GM19455 (cell line): ENCODE results near the gene BSPH1.
"Not testable (repeated sequence)": the region's sequence is repeated elsewhere in the genome, so short reads cannot be mapped to it uniquely, and the experiment has no call there.

Experiments
- ATAC-seq: cut with Tn5 transposase; IDR thresholded peaks from one replicate; pipeline ENCODE4 v1.9.1; 2021; ENCODE audit not compliant: unreplicated experiment

The BSPH1 gene, protein sequence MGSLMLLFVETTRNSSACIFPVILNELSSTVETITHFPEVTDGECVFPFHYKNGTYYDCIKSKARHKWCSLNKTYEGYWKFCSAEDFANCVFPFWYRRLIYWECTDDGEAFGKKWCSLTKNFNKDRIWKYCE

DNA sequence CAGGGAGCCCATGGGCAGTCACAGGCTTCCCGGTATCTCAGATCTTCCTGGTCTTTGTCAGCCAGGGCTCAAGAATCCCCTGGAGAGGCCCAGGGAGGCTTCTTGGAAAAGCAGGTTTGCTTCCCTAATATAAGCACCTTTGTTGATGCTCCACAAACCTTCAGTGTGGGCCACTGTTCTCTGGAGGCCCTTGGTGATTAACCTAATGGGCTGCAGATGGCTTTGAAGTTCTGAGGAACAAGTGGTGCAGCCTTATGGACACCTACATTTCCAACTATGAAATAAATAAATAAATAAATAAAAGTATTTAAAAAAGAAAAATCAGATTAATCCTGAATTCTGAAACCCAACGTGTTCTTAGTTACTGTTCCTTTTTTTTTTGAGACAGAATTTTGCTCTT is at the start of gene BSPH1:
Gene BSPH1 (minus strand): TSS at position 101 of the 400 bp plus-strand sequence. CDS start 89 bp downstream, at position 12.
- ATAC-seq, result no peak

DNA sequence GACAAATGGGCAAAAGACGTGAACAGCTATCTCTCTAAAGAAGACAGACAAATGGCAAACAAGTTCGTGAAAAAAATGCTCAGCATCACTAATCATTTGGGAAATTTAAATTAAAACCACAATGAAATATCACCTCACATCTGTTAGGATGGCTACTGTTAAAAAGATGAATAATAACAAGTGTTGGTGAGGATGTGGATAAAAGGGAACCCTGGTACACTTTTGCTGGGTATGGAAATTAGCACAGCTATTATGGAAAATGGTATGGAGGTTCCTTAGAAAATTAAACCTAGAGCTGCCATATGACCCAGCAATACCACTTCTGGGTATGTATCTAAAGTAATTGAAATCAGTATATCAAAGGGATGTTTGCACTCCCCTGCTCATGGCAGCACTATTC is 44.8 kb upstream of the BSPH1 start:
- no peak for ATAC-seq

DNA sequence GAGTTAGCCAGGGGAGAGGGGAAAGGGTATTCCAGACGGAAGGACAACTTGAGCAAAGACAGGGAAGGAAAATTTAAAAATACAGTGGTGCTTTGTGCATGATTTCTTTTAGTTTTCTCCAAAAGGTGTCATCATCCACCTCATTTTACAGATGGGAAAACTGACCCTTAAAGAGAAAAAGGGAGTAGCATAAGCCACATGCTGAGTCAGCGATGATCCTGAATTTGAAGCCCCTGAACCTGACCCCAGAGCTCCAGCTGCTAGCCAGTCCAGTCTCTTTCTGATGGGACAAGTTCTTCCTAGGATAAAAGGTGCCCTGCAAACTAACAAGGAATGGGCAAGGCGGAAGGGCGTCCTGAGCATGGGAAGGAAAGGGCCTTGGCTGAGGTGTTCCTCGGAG is 41.6 kb upstream of the BSPH1 start:
- ATAC-seq, result no peak

DNA sequence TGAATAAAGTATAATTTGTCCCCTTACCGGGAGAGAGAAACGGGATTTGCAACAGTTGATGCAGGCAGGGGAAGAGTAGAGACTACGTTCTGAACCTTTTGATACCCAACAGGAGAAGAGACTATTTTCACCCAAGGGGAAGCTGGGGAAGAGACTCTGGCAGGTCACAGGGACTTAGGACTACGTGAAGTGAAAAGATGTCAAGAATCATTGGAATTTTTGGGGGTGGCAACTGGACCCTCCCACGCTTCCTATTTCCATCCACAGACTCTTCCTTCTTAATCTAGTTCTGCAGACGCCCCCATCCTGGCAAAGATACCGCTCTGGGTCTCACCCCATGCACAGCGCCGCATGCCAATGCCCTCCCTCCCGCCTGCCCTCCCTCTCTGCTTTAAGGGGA is 38.1 kb upstream of the BSPH1 start:
- ATAC-seq, result no peak

DNA sequence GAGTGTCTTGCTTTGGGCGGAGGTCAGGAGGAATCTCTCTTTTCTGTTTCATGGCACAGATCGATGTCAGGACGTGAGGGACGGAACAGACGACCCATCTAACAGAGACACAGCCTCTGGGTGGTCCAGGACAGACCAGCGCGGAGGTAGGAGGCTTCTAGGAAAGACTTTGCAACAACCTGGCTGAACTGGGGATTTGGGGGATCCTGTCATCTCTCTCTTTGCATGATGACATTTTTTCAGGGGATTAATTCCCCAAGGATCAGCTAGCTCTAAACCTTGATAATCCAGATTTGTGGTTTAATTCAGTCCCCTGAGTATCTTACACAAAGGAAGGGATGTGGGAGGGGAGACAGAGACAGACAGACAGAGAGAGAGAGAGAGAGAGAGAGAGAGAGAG is 37.5 kb upstream of the BSPH1 start:
- ATAC-seq, result no peak

DNA sequence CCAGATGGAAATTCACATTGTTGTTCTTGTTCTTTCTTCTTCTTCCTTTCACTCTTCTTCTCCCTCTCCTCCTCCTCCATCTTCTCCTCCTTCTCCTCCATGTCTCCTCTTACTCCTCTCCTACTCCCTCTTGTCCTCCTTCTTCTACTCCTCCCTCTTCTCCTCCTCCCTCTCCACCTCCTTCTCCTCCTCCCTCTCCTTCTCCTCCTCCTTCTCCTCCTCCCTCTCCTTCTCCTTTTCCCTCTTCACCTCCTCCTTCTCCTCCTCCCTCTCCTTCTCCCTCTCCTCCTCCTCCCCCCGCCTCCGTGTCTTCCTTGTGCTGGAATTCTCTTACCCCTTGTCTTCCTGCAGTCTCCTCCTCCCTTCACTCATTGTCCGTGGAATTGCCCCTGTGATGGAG is 33.5 kb upstream of the BSPH1 start:
- no peak for ATAC-seq

DNA sequence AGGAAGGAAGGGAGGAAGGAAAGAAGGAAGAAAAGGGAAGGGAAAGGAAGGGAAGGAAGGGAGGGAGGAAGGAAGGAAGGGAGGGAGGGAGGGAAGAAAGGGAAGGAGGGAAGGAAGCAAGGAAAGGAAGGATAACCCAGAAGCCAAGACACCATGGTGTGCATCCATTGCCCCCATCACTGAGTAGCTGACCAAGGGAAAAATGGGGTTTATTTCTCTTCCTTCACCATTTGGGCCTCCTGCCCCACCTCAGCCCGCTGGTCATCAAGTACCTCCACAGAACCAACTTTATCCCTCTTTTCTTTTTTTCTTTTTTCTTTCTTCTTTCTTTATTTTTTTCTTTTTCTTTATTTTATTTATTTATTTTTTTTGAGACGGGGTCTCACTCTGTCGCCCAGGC is 31.5 kb upstream of the BSPH1 start:
- no peak for ATAC-seq

DNA sequence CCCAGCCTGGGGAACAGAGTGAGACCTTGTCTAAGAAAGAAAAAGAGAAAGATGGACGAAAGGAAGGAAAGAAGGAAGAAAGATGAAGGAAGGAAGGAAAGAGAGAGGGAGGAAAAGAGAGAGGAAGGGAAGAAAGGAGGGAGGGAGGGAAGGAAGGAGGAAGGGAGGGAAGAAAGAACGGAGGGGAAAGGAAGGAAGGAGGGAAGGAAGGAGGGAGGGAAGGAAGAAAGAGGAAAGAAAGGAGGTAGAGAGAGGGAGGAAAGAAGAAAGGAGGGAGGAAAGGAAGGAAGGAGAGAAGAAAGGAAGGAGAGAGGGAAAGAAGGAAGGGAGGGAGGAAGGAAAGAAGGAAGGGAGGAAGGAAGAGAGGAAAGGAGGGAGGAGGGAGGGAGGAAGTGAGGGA is 31.0 kb upstream of the BSPH1 start:
- no peak for ATAC-seq

DNA sequence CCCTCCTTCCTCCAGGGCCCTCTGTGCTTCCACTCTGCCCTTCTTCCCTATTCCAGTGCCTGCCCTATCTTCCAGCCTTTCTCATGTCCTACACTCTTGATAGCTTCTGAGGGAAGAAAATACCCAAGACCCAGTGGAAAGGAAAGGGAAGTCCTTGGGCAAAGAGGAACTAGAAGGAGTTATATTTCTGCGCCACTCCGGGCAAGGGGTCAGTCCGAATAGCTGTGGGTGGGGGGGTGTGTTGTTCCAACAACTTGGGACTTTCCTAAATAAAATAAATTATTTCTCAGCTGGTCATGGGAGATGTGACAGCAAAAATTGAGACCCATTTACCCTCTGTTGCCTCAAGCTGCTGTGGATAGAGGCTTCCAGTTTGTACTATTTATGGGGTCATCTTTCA is 28.7 kb upstream of the BSPH1 start:
- no peak for ATAC-seq

DNA sequence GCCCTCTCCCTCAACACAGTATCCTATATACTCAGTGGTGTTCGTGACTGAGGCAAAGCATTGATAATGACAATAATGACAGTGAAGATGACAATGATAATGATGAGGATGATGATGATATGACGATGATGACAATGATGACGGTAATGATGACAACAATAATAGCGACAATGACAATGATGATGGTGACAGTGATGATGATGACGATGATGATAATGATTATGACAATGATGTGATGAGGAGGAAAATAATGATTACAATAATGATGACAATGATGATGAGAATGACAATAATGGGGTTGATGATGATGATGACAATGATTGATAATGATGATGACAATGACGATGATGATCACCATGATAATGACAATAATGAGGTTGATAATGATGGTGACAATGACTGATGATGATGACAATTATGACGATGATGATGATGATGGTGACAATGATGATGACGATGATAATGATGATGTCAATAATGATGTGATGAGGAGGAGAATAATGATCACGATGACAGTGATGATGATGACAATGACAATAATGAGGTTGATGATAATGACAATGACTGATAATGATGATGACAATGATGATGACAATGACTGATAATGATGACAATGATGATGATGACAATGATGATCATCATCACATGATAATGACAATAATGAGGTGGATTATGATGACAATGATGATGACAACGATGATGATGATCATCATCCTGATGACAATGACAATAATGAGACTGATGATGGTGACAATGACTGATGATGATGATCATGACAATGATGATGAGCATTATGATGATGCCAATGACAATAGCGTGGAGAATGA is 19.2 kb upstream of the BSPH1 start:
- no peak for ATAC-seq

DNA sequence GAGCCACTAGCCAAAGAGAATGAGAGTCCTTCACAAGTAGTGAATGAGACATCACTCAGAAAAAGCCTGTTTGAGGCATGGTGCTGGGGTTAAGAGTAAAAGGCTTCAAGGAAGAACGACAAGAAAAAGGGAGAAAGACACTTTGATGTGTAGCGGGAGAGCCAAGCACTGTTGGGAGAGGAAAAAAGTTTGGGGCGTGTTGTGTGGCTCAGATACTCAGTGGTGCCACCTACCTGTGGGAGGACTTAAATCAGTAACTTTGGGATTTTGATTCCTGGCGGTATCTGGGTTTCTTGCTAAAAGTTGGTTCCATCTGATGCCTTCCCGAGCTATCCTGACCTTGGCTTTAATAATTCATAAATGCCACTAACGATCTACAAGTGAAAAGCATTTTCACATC is 14.8 kb upstream of the BSPH1 start:
- no peak for ATAC-seq

DNA sequence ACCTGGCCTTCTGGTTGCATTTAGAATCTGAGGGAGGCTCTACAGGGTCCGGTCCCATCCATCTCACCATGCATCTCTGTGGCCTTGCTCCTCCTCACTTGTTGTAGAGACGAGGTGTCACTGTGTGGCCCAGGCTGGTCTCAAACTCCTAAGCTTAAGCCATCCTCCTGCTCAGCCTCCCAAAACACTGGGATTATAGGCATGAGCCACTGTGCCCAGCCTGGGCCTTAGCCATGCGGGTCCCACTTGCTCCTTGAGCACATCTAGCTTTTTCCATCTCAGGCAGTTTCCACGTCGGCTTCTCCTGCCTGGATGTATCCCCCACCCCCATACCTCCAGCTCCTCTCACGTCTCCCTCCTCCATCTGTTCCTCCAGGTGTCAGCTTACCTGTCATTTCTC is 12.3 kb upstream of the BSPH1 start:
- ATAC-seq, result no peak

DNA sequence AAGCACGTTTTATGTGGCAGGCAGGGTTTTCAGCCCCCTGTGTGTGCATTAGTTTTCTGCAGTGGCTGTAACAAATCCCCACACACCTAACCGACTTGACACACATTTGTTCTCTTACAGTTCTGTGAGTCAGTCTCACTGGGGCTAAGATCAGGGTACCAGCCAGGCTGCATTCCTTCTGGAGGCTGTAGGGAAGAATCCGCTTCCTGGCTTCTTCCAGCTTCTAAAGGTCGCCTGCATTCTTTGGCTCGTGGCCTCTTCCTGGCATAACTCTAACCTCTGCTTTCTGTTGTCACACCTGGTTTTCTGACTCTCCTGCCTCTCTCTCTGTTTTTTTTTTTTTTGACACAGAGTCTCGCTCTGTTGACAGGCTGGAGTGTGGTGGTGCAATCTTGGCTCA is 8.9 kb upstream of the BSPH1 start:
- ATAC-seq, result no peak

DNA sequence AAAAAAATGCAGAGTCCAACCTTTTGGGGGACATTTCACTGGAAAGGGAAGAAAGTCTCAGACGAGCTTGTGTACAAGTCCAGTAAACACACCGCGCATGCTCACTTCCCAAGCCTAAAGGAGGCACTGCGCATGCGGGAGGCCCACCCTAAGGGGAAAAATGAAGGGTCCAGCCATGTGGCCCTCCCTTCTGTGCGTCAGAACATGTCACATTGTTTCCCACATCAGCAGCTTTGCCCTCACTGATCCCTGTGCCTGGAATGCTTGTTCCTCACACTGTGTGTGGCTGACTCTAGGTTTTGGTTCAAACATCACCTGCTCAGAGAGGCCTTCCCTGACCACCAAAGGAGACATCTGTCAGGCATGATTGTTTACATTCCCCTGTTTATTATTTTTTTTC is 6.8 kb upstream of the BSPH1 start:
- ATAC-seq, result no peak

DNA sequence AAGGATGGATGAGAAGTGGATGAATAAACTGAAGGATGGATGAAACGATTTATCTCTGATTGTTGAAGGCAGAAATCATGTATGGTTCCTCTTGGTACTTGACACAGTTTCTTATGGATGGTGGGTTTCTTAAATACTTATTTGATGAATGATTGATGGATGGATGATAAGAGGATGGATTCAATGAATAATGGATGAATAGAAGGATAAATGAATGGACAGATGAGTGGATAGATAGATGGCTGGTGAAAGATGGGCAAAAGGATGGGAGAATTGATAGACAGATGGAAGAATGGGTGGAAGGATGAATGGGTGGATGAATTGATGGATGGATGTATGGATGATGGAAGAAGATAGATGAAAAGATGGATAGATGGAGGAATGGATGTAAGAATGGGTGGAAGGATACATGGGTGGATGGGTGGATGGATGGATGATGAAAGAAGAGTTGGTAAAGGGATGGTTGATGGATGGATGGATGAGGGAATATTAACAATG is 4.3 kb upstream of the BSPH1 start:
- ATAC-seq, result no peak

DNA sequence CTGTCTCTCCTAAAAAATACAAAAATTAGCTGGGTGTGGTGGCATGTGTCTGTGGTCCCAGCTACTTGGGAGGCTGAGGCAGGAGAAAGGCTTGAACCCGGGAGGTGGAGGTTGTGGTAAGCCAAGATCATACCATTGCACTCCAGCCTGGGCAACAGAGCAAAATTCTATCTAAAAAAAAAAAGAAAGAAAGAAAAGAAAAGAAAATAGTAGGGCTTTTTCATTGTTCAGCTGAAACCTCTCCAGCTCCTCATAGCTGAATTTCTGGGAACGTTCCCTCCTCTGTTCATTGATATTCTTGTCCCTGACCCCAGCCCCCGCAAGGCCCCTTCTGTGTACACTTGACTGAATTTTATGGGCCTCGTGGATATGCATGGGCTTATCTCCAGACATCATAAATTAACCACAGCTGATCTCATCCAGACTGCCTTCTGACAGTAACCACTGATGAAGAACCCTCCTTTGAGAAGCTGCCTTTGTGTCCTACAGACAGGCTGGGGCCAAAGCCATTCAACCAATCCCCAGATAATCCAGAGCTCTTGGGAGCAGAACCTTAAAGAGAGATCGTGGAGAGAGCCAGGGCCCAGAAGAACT is 2.3 kb upstream of the BSPH1 start, which contains the start of gene ELSPBP1:
Gene ELSPBP1 (plus strand): TSS at position 424 of the 594 bp plus-strand sequence. CDS start 14,036 bp downstream, outside the sequence.
- ATAC-seq, result no peak

DNA sequence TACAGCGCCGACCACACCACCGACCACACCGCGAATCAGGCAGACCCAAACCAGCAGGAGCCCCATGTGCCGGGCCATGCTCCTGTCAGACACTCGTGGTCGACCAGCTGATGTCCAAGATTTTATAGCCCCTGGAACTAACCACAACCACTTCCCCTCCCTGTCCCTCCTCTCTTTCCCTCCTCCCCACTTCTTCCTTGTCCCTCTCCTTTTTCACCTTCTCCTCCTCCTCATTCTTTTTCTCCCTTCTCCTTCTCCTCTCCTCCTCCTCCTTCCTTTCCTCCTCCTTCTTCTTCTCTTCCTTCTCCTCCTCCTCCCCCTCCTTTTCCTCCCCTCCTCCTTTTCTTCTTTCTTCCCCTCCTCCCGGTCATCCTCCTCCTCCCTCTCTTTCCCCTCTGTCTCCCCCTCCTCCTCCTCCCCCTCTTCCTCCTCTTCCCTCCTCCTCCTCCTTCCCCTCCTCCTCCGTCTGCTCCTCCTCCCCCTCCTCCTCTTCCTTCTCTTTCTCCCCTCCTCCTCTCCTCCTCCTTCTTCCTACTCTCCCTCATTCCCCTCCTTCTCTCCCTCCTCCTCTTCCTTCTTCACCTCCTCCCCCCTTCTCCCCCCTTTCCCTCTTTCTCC is 670 bp downstream of the BSPH1 start:
- ATAC-seq, result no peak

DNA sequence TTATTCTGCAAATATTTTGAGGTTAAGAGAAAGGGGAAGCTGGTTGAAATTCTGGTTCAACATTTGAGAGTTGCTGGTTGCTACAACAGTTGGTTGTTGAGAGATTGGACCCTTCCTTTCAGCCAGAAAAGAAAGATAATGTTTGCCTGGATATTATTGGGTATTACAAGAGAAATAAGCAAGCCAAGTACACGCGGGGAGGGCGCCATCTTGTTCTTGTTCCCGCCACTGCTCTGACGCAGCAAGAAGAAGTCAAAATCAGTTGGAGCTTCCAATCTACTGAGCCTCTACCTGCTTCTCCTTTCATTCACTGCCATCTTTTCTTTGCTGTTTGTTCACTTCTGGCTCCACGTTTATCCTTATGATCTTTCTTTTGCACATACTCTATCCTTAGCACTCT is 18.4 kb downstream of the BSPH1 start:
- no peak for ATAC-seq

DNA sequence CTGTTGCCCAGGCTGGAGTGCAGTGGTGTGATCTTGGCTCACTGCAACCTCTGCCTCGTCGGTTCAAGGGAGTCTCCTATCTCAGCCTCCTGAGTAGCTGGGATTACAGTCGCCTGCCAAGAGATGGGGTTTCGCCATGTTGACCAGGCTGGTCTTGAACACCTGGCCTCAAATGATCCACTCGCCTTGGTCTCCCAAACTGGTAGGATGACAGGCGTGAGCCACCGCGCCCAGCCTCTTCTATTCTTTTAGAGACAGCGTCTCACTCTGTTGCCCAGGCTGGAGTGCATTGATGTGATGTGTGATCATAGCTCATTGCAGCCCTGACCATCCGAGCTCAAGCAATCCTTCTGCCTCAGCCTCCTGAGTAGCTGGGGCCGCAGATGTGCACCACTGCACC is 36.0 kb downstream of the BSPH1 start:
- not testable (repeated sequence) for ATAC-seq

DNA sequence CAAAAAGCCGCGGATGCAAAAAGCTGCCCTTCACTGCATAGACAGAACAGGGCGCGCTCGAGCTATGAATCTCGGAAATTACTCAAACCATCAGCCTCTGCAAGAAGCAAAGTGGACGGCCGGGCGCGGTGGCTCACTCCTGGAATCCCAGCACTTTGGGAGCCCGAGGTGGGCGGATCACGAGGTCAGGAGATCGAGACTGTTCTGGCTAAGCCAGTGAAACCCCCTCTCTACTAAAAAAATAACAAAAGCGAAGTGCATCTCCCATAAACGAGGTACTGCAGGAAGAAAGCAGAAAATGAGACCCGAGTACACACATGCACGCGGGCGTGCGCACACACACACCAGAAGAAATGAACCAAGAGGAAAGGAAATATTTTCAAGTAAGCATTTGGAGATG is 39.8 kb downstream of the BSPH1 start:
- ATAC-seq, result not testable (repeated sequence)

DNA sequence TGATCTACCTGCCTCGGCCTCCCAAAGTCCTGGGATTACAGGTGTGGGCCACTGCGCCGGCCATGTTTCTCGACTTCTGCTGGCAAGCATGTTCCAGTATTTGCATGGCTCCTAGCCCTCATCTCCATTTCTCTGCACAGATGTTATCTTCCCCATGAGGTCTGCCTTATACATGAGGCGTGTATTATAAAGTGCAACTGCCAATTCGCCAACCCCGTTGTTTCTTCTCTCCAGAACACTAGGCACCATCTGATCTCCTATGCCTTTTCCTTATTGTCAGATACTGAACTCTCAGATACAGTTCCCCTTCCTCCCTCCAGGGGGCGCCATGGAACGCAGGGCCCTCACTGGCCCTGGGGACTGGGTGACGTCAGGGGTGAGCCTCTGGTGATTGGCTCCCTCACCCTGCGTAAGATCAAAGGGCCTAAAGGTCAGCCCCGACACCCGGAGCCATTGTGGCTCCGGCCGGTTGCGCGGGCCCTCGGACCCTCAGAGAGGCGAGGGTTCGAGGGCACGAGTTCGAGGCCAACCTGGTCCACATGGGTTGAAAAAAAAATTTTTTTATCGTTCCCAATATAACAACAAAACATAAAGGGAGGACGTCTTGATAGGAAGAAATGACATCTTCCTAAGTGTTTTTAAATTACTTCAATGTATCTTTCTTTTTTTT is 42.0 kb downstream of the BSPH1 start:
- not testable (repeated sequence) for ATAC-seq
